Mucosa of gallbladder (tissue), 1 donor: Measurements from ENCODE around the gene TNXB. TPM values are rescaled to one million over a fixed set of nuclear protein-coding genes. Genes with fewer than 3 reads are reported as not detected.

ENCODE experiments used
- DNase-seq: peaks from one replicate; pipeline ENCODE4 v3.0.0-alpha.2; 2020; ENCODE audit warnings: low spot score
- total RNA-seq: library from RNA; stranded (reverse); gene quantifications from one replicate; pipeline ENCODE4 v1.2.1, GENCODE V29; 2021
- donor health status: DM: no; HTN: no; CAD: no.

TNXB gene, protein sequence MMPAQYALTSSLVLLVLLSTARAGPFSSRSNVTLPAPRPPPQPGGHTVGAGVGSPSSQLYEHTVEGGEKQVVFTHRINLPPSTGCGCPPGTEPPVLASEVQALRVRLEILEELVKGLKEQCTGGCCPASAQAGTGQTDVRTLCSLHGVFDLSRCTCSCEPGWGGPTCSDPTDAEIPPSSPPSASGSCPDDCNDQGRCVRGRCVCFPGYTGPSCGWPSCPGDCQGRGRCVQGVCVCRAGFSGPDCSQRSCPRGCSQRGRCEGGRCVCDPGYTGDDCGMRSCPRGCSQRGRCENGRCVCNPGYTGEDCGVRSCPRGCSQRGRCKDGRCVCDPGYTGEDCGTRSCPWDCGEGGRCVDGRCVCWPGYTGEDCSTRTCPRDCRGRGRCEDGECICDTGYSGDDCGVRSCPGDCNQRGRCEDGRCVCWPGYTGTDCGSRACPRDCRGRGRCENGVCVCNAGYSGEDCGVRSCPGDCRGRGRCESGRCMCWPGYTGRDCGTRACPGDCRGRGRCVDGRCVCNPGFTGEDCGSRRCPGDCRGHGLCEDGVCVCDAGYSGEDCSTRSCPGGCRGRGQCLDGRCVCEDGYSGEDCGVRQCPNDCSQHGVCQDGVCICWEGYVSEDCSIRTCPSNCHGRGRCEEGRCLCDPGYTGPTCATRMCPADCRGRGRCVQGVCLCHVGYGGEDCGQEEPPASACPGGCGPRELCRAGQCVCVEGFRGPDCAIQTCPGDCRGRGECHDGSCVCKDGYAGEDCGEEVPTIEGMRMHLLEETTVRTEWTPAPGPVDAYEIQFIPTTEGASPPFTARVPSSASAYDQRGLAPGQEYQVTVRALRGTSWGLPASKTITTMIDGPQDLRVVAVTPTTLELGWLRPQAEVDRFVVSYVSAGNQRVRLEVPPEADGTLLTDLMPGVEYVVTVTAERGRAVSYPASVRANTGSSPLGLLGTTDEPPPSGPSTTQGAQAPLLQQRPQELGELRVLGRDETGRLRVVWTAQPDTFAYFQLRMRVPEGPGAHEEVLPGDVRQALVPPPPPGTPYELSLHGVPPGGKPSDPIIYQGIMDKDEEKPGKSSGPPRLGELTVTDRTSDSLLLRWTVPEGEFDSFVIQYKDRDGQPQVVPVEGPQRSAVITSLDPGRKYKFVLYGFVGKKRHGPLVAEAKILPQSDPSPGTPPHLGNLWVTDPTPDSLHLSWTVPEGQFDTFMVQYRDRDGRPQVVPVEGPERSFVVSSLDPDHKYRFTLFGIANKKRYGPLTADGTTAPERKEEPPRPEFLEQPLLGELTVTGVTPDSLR (N-terminal part only)
- total RNA-seq, result 30.1 TPM

DNA sequence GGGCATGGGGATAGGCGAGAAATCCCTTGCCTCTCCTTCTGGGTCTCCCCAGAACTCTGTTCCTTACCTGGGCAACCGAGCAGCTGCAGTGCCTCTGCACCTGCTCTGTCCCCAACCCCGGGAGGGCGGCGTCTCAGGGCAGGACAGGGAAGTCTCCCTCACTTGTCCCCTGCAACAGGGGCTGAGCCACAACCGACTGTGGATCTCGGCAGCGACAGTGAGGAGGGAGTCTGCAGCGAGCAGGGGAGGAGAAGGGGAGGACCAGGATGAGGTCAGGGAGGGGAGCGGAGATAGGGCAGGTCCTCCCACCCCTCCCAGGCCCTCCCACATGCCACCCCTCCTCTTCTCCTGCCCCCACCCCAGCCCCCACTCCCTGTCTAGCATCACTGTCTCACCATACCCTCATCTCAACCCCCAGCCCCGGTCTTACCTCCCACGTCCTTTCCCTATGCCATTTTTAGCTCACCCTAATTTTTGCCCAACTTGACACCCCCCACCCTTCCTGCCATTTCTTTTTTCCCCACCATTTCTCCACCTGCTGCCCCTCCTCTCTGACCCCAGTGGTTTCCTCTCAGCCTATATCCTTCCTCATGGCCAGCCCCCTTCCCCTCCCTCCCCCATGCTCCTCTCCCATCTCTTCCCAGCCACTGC is at the start of gene TNXB:
TNXB (minus strand) TSS at position 225 of the 651 bp plus-strand sequence. CDS start 11,140 bp downstream, outside the sequence.
- no peak for DNase-seq

DNA sequence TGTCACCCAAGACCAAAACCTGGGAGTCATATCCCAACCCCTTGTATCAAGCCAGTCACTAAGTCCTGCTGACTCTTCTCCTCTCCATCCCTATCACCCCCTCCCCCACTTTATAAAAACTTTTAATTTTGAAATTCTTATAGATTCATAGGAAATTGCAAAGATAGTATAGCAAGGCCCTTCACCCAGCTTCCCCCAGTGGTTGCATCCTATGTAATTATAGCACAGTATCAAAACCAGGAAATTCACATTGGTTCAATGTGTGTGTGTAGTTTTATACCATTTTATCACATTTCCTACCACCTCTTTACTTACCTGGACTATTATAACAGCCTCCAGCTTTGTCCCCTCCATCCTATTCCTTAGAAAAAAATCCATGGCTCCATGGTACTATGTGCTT is 48.9 kb upstream of the TNXB start:
- DNase-seq, result no peak

DNA sequence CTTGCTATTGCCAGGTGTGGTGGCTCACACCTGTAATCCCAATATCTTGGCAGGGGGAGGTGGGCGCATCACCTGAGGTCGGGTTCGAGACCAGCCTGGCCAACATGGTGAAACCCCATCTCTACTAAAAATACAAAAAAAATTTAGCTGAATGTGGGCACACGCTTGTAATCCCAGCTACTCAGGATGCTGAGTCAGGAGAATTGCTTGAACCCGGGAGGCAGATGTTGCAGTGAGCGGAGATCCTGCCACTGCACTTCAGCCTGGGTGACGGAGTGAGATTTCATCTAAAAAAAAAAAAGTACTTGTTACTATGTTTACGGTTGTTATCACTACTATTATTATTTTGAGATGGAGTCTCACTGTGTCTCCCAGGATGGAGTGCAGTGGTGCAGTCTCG is 47.8 kb upstream of the TNXB start:
- DNase-seq, result no peak

DNA sequence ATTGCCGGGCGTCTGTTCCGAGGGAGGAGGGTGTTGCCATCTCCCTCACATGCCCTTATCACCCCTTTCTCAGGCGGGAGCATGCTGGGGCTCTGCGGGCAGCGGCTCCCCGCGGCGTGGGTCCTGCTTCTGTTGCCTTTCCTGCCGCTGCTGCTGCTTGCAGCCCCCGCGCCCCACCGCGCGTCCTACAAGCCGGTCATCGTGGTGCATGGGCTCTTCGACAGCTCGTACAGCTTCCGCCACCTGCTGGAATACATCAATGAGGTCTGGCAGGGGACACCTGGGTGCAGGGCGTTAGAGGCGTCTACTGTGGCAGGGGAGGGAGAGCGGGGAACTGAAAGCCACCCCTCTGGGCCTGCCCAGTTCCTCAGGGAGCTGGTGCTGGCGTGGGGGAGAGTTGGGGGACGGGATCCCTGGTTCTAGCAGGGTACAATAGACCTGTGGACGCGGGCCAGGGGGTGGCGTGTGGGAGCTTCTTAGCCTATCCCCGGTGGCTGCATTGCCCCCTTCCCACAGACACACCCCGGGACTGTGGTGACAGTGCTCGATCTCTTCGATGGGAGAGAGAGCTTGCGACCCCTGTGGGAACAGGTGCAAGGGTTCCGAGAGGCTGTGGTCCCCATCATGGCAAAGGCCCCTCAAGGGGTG is 45.5 kb upstream of the TNXB start:
- DNase-seq, result peak; percentile 69

DNA sequence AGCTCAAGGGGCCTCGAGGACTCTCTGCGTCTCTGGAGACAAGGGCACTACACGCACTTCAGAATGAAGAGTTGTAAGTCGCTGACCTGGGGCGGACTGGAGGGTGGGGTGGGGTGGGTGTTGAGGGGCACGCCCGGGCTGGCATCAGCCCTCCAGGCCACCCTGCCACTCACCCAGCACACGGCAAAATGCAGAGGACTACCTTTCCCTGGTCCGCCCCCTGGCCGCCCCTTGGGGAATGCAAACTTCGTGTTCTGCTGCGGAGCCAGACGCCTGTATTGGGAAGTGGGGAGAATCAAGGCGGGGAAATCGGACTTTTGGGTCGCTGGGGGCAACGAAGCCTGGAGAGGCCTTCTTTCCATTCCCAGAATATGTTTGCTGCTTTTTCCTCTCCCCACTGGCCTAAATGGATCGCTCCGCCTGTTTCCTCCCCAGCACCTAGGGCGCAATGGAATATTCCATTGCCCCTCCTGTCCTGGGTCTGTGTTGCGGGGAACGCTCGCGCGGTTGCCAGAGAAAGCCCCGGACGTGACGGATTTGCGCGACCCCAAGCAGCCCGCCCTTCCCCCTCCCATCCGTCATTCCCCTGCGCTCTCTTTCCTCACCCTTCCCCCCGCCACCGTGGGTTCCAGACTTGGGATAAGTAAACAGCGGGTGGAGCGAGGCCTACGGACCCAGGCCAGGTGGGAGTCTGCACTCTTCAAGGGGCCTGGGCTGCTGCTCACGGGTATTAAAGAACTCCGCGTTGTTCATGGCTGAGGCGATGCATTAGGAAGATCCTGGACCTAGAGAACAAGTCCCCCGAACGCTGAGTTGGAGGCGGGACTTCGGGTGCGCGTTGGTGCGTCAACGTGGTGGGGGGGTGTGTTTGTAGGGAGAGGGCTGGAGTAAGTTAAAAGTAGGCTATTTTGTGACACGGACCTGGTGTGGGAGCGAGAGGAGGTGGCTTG is 44.7 kb upstream of the TNXB start, which contains the start of gene PPT2:
PPT2 (plus strand) TSS at position 578 of the 950 bp plus-strand sequence. CDS start 454 bp downstream, outside the sequence.
- DNase-seq, result peak; percentile 84

DNA sequence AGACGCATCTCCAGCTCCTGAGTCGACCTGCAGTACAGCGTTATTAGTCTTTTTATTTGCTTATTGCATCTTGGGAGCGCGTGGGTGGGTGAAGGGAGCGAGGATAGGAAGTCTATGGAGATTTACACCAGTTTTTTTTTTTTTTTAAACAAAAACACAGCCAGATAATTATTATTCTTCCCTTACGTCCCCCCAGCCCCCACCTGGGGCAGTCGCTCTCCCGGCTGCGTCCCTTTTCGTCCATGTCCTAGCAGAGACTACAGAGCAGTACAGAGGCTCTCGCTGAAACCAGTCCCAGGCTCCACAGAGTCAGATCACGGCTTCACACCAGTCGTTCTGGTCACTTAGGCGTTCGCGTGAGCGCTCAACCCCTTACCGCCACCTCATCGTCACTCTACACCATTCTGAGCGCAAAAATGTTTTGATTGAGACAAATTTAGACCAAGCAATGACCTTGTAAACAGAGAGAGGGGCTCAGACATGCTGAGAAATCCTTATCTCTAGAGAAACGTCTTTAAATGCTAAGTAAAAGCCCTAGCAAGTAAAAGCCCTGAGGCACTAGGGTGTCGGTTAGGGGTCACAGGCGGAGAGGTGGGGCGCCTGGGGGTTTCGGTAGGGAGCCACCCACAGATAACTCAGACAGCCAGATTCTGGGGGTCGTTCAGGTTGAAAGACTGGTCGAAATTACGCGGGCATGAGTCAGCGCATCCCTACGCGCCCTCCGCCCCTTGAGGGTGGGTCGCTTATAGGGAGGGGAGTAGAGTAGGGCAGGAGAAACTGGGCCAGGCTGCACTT is 43.8 kb upstream of the TNXB start:
- DNase-seq, result no peak

DNA sequence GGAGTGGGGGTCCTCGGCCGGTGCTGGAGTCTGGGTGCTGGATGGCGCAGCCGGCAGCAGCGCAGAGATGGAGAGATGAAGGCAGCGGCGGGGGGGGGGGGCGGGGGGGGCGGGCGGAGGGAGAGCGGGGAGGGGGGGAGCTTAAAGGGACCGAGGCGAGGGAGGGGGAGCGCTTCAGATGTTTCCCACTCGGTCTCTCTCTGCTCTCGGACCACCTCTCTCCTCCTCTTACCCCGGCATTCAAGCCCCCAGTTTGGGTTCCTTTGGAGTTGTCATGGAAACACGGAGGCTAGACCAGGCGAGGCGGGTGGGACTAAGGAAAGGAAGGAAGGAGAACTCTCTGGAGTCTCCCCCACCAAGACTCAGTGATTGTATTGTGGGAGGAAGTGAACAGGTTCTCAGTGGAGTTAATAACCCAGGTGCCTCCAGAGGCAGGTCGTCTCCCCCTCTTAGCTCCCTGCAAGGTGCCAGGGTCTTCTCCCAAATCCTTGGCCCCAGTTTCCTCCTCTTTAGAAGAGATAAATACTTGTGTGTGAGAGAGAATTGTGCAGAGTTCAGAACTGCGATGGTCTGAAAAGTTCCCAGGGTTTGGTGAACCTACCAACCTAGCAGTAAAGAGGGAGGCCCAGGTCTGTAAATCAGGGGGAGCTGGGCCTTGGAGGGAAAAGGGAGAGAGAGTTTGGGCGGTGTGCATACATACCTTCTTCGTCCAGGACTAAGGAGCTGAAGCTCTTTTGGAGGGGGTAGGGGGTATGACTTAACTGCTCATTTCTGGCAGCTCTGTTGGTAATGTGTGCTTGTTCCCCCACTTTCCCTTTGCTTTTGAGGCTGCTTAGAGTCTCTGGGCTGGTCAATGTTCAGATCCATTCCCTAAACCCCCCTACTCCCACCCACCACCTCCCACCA is 43.0 kb upstream of the TNXB start, which contains the start of gene PRRT1:
PRRT1 (minus strand) TSS at position 77 of the 906 bp plus-strand sequence. CDS start 112 bp downstream, outside the sequence.
- no peak for DNase-seq

DNA sequence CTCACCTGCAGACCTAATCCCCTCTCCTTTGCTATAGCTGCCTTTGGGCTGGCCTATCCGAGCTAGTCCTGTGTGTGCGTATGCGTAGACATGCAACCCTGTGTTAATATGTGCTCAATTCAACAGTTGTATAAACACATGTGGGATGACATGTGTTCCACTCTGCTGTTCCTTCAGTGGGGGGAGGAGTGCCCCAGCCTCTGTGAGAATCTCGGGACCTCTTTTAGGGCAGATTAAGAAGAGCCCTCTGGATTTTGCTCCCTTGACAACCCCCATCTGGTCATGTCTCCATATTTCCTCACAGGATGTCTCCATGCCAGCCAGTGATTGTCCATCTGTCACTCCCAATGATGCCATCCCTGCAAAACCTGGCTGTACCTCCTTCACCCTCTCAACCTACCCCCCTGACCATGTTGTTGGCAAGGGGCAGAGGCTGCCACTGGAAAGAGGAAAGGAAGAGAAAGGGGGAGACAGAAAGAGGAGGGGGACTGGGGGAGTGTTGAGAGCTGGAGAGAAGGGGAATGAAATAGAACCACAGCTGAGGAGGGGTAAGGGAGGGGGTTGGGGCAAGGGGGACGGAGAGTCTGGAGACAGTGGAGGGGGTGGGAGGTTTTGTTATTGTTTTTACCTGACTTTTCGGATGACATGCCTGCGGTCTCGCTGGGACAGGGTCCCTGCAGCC is 42.2 kb upstream of the TNXB start:
- no peak for DNase-seq

DNA sequence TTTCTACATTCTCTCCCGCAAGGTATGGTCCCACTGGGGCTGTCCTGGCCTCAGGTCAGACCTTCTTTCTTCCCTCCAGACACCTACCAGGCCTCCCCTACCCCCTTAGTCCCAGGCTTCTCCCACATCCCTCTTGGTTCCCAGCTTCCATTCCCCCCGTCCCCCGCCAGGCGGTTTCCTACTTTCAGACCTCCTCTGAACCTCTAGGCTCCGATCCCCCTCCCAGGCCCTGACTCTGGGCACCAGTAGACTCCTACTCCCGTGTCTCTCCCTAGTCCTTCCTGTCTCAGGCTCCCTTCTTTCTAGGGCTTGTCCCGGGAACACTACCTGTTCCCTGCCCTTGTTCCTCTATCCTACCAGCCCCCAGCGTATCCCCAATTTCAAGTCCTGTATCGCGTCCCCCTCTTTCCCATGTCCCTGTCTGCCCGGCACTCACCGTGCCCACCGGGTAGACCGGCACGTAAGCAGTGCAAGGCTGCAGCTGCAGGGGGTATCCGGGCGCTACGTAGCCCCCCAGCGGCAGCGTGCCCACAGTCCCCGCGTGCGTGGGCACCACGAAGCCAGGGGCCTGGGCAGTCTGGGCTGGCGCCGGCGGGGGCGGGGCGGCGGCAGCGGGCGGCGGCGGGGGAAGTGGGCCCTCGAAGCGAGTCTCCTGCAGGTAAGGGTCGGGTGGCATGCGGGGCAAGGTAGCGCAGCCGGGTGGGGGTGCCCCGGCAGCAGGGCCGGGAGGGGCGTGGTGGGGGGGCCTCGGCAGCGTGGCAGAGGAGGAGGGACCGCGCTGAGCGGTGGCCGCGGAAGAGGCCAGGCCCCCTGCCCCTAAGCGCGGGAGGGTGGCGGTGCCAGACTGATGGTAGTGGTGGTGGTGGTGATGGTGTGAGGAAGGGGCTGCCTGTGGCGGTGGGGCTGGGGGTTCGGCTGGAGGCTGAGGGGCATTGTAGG is 41.1 kb upstream of the TNXB start:
- DNase-seq, result no peak

DNA sequence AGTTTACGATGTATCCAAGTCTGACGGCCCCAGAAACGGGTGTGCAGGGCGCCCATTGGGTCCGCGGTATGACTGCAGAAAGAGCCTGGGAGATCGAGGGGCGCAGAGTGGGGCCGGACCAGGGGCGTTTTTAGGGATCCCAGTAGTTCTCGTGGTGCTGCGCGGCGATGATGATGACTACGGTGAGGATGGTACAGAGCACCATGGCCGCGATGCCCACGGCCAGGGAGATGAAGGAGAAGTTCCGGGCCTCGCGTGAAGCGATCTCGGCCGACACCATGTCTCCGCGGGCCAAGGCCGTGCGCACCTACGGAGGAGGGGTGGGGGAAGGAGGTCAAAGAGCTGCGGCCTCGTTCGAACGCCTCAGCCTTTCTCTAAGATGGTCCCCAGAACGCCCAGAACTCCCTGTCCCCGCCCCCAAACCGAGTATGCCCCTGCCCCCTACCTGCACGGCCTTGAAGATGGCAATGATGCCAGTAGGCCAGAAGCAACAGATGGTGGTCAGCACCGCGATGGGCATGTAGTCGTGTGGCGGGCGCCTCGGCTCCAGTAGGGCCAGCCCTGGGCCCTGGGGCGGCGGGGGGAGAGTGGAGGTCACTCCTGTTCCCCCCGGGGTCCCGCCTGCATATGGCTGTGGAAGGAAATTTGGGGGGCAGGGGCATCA is 40.1 kb upstream of the TNXB start:
- no peak for DNase-seq

DNA sequence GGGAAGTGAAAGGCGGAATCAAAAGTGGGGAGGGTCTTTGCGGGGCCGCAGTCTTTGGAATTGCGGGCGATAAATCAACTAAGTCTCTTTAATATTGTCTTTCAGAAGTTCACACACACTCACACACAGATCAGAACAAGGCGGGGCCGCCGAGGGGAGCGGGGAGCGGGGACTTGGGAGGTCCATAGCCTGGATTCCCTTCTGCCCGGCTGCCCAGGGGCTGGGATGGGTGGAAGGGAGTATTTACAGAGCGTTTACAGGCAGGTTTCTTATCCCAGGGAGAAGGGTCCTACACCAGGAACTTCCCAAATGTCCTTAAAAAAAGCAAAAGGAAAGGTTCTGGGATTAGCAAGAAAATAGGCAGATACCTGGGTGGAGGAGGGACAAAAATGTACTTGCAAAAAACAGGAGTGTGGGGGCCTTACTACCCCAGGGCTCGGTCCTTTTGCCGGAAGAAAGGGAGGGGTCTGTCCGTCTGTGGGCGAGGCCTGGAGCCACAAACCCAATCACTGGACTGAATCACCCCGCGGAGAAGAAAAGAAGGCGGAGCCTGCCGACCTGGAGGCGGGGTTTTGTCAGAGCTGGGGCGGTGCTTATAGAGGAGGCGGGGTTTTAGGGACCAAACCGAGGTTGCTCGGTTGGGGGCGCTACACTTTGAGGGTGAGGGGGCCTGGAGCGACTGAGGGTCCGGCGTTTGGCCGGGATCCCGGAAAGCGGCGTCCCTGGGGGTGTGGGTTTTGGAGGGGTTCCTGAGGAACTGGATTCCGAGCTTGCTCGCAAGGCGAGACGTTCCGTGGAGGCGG is 39.4 kb upstream of the TNXB start:
- DNase-seq, result peak; percentile 77

DNA sequence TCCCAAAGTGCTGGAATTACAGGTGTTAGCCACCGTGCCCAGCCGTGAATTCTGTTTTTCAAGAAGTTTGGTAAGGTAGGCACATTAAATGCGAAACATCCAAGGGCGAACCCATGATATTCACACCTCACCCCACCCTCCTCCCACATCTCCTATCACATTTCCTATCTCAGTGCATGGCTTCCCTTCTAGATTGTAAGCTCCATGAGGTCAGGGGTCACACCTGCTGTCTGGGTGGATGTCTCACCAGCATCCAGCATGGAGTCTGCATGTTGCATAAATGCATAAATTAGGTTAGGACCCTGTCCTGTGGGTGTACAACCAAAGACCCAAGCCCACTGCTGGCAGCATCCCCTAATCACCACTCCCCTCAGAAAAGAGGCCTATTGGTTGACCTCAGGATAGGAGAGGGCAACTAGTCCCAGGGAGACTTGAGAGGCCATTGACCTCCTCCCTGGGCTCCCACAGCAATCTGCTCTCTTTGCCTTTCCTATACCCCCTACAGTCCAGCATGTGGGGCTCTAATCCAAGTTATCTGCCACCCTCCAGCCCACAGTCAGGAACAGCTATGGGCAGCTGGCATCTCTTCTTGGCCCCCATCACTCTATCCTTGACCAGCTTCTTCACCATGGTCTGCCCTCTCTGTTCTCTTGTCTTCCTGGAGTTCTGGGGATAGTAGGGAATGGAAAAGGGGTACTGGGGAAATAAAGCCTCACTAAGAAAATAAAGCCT is 38.4 kb upstream of the TNXB start:
- DNase-seq, result no peak

DNA sequence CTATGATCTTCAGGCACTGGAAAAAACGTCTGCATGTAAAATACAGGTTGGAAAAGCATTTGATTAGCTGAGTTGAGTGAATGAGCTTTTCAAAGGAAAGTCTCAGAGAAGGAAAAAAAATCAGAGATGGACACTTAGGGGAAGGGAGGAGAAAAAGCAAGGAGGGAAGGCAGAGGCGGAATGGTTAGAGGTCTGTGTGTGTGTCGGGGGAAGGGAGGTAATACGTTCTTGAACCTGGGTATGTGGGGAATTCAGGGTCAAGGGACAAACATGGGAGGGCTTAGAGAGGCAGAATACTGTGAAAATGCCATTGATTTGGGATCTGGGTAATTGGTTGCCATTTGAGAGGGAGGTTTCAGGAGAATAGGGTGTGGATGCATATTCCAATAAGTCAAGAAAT is 37.5 kb upstream of the TNXB start:
- no peak for DNase-seq

DNA sequence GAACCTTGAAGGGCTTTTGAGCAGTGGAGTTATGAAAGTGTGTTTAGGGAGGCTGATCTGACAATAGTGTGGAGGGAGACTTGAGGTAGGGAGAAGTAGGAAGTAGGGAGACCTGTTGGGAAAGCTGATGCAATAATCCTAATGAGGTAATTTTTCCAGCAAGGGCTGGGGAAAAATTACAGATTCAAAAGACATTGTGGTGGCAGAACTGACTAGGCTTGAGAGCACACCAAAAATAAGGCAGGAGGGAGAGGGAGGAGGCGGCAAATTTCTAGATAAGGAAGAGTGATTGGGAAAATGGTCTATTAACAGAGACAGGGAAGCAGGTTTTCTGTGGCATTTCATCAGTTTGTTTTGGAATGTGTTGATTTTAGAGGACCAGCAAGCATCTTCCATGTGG is 37.1 kb upstream of the TNXB start:
- DNase-seq, result no peak
